Natural killer cell (primary cell): Measurements from ENCODE around the gene RHBDD2. TPM values are rescaled to one million over a fixed set of nuclear protein-coding genes. Genes with fewer than 3 reads are reported as not detected.
"Not testable (repeated sequence)": the region's sequence is repeated elsewhere in the genome, so short reads cannot be mapped to it uniquely, and the experiment has no call there.

Experiments
- ATAC-seq, 3 donors: fragments of 150-1000 bp in 2 of 3; fragments of 200-7000 bp in 1 of 3; cut with Tn5 transposase; 1 replicate in 1 of 3; 2 replicates in 2 of 3; pipeline ENCODE4 v1.10.0; 2021; ENCODE audit warnings: mild to moderate bottlenecking in 2 of 3, moderate library complexity in 2 of 3
- DNase-seq, 2 donors: peaks; one replicate each; pipeline versions ENCODE4 v3.0.0 to v3.0.0-alpha.2; 2013 to 2021; ENCODE audit warnings: mixed read lengths in 1 of 2
- H3K27ac ChIP-seq: one replicate; pipeline ENCODE4 v1.5.1; 2013; ENCODE audit warnings: mild to moderate bottlenecking, low read length
- H3K27me3 ChIP-seq: one replicate; pipeline ENCODE4 v1.6.1; 2013; ENCODE audit warnings: low read length; ENCODE audit not compliant: control insufficient read depth, insufficient read depth
- H3K36me3 ChIP-seq: one replicate; pipeline ENCODE4 v1.6.1; 2013; ENCODE audit warnings: low read length; ENCODE audit not compliant: control insufficient read depth, insufficient read depth
- H3K4me1 ChIP-seq: one replicate; pipeline ENCODE4 v1.6.1; 2013; ENCODE audit warnings: low read length; ENCODE audit not compliant: control insufficient read depth, insufficient read depth
- H3K4me3 ChIP-seq: one replicate; pipeline ENCODE4 v1.5.1; 2013; ENCODE audit warnings: low read length
- H3K9me3 ChIP-seq: one replicate; pipeline ENCODE4 v1.6.1; 2013; ENCODE audit warnings: low read length; ENCODE audit not compliant: control insufficient read depth, insufficient read depth
- H3K27ac Mint-ChIP-seq, 2 donors: one replicate each; pipeline ENCODE4 v1.8.0; 2022; ENCODE audit warnings: mild to moderate bottlenecking in 2 of 2, mixed read lengths in 2 of 2, moderate library complexity in 1 of 2
- H3K27me3 Mint-ChIP-seq, 2 donors: one replicate each; pipeline ENCODE4 v1.8.0; 2022; ENCODE audit warnings: low read depth in 2 of 2, mixed read lengths in 2 of 2
- H3K36me3 Mint-ChIP-seq: one replicate; pipeline ENCODE4 v1.8.0; 2022; ENCODE audit warnings: mixed read lengths
- H3K4me1 Mint-ChIP-seq, 2 donors: one replicate each; pipeline ENCODE4 v1.8.0; 2022; ENCODE audit warnings: mixed read lengths in 2 of 2
- H3K4me3 Mint-ChIP-seq: one replicate; pipeline ENCODE4 v1.8.0; 2022; ENCODE audit warnings: mild to moderate bottlenecking, moderate library complexity, mixed read lengths
- H3K9me3 Mint-ChIP-seq, 2 donors: one replicate each; pipeline ENCODE4 v1.8.0; 2022; ENCODE audit warnings: mixed read lengths in 2 of 2
- CTCF ChIP-seq: fragments of 200-600 bp; IDR thresholded peaks from one replicate; pipeline ENCODE4 v1.8.0; 2022; ENCODE audit warnings: antibody characterized with exemption
- WGBS: methylation state at CpG from one replicate; pipeline ENCODE4 v1.1.7; 2013; ENCODE audit warnings: missing lambda C conversion rate; ENCODE audit not compliant: insufficient coverage; 5-methylcytosine and 5-hydroxymethylcytosine counted together
- intact Hi-C: fragments of 100-400 bp; cut with micrococcal nuclease; formaldehyde crosslinking; loops from one replicate; pipeline ENCODE4 v1.14.2; 2022
- total RNA-seq, 4 donors: library from RNA; stranded (reverse); fragments of 120-200 nt in 1 of 4; gene quantifications; one replicate each; pipeline versions ENCODE4 v1.2.3 to v1.2.4, GENCODE V29; 2013 to 2022

RHBDD2 gene
- total RNA-seq, 3 donors from 2014 or later (not counting 1 experiment from before 2014, with no cell fraction given) = 45.2 to 74.3 (median 61.9) TPM

- H3K9me3 ChIP-seq = no peaks in the 10 kb centered on the region
- DNase-seq (peak in 1 of 2 donors; percentile 36), ATAC-seq (no peak)
- H3K9me3 Mint-ChIP-seq = no peaks in the 10 kb centered on the region
- H3K4me3 Mint-ChIP-seq = peak overlapping the region; percentile 97
- H3K4me3 ChIP-seq = no peak overlapping the region
- H3K27ac ChIP-seq = no peak overlapping the region
- WGBS = 94% methylated on average over 4 of the region's 4 CpGs
- no peaks in the 10 kb centered on the region for H3K27me3 ChIP-seq
- peaks cover 21% of the 10 kb centered on the region for H3K36me3 ChIP-seq
- peaks cover 22 to 33% of the 10 kb centered on the region in 2 donors for H3K4me1 Mint-ChIP-seq
- TF ChIP-seq CTCF = no peak
- intact Hi-C loops = no loop called here
- no peaks in the 10 kb centered on the region for H3K36me3 Mint-ChIP-seq
- no peaks in the 10 kb centered on the region for H3K27me3 Mint-ChIP-seq
- H3K27ac Mint-ChIP-seq = peak overlapping the region; percentile 93 to 94
- peaks cover 15% of the 10 kb centered on the region for H3K4me1 ChIP-seq
Measured at GRCh38 chr7:75880242-75880641, 1.4 kb downstream of the RHBDD2 start.

- Mint-ChIP-seq H3K4me1 (peaks cover 22 to 33% of the 10 kb centered on the region in 2 donors), H3K36me3 (no peaks in the 10 kb centered on the region), H3K9me3 (no peaks in the 10 kb centered on the region), H3K27me3 (no peaks in the 10 kb centered on the region), H3K27ac (peak overlapping the region in 1 of 2 donors; percentile 59), H3K4me3 (peak overlapping the region; percentile 3)
- peaks cover 15% of the 10 kb centered on the region for H3K4me1 ChIP-seq
- peaks cover 26% of the 10 kb centered on the region for H3K36me3 ChIP-seq
- no peak overlapping the region for H3K4me3 ChIP-seq
- no peak overlapping the region for H3K27ac ChIP-seq
- ATAC-seq (no peak), DNase-seq (no peak)
- no peaks in the 10 kb centered on the region for H3K9me3 ChIP-seq
- no peaks in the 10 kb centered on the region for H3K27me3 ChIP-seq
- intact Hi-C loops = no loop called here
- WGBS = 97% methylated on average over 22 of the region's 23 CpGs
- no peak for TF ChIP-seq CTCF
Measured at GRCh38 chr7:75881436-75882095, 2.7 kb downstream of the RHBDD2 start.

GRCh38 chr7:75883265-75883824, 4.5 kb downstream of the RHBDD2 start:
- H3K9me3 Mint-ChIP-seq, H3K4me3 ChIP-seq, H3K9me3 ChIP-seq, DNase-seq, intact Hi-C loops, H3K4me3 Mint-ChIP-seq, H3K27ac Mint-ChIP-seq, H3K27ac ChIP-seq, H3K27me3 ChIP-seq, H3K36me3 Mint-ChIP-seq, H3K27me3 Mint-ChIP-seq, ATAC-seq: not testable (repeated sequence)
- H3K4me1 ChIP-seq = peaks cover 11% of the 10 kb centered on the region
- peaks cover 16 to 33% of the 10 kb centered on the region in 2 donors for H3K4me1 Mint-ChIP-seq
- H3K36me3 ChIP-seq = peaks cover 37% of the 10 kb centered on the region
- 94% methylated on average over 13 of the region's 13 CpGs for WGBS

- Histone ChIP-seq H3K4me3 (no peak overlapping the region), H3K27ac (no peak overlapping the region), H3K27me3 (no peaks in the 10 kb centered on the region), H3K36me3 (peaks cover 38% of the 10 kb centered on the region), H3K9me3 (no peaks in the 10 kb centered on the region), H3K4me1 (peaks cover 8% of the 10 kb centered on the region)
- WGBS = 99% methylated on average over 5 of the region's 5 CpGs
- no peak overlapping the region for H3K27ac Mint-ChIP-seq
- DNase-seq (no peak), ATAC-seq (no peak)
- H3K36me3 Mint-ChIP-seq = no peaks in the 10 kb centered on the region
- H3K27me3 Mint-ChIP-seq = no peaks in the 10 kb centered on the region
- H3K4me1 Mint-ChIP-seq = peaks cover 15 to 33% of the 10 kb centered on the region in 2 donors
- no peak for TF ChIP-seq CTCF
- intact Hi-C loops = no loop called here
- H3K9me3 Mint-ChIP-seq = no peaks in the 10 kb centered on the region
- H3K4me3 Mint-ChIP-seq = no peak overlapping the region
Measured at GRCh38 chr7:75884476-75884875, 5.6 kb downstream of the RHBDD2 start.
